Bone marrow (tissue), 2 donors: ENCODE data around the gene P2RX7.

Experiments used
- DNase-seq, 2 donors: peaks; one replicate each; lab custom pipeline; 2025; lab: John Stamatoyannopoulos, UW

P2RX7 gene

DNA sequence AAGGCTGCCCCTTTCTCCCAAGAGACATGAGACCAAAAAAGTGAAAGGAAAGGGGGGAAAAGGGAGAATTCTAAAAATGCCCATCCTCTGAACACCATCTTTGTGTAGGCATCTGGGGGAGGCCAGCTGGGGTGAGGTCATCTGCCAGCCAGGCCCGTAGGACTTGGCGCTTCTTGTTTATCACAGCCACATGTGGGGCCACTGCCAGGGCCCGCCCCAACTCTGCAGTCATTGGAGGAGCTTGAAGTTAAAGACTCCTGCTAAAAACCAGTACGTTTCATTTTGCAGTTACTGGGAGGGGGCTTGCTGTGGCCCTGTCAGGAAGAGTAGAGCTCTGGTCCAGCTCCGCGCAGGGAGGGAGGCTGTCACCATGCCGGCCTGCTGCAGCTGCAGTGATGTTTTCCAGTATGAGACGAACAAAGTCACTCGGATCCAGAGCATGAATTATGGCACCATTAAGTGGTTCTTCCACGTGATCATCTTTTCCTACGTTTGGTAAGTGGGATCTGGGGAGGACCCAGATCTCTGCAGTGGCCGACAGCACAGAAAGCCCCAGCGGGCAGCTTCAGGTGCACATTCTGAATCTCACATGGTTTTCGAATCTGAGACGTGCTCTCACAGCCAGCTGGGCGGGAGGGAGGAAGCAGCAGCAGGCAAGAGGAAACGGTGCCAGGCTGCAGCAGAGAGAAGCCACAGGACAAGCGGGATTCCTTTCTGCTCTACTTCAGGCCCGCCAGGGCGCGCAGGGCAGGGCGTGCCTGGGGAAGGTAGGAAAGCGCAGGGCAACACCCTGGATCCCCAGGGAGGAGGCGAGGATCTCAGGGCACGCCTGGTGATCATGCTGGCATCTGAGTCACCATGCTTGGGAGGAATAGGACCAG is at the start of gene P2RX7:
Gene P2RX7 (plus strand): TSS at position 276 of the 881 bp plus-strand sequence. CDS start 95 bp downstream, at position 371.
- DNase-seq: peak; percentile 43 to 69

GRCh38 chr12:121084229-121084628 is 48.4 kb upstream of the P2RX7 start:
- DNase-seq: no peak

DNA sequence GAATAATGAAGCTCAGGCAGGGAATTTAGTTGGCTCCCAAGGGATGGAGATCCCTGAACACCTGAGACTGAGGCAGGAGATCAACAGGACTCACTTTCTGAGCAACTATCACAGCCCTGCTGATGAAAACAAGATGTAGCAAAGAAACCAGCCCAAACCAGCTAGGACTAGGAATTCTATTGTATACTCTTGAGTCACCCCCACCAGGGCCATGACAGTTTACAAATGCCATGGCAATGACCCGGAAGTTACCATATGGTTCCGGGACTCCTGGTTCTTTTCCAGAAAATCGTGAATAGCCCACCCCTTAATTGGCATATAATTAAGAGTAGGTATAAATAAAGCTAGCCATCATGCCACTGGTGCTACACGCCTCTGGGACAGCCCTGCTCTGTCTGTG is 47.6 kb upstream of the P2RX7 start:
- DNase-seq: no peak

DNA sequence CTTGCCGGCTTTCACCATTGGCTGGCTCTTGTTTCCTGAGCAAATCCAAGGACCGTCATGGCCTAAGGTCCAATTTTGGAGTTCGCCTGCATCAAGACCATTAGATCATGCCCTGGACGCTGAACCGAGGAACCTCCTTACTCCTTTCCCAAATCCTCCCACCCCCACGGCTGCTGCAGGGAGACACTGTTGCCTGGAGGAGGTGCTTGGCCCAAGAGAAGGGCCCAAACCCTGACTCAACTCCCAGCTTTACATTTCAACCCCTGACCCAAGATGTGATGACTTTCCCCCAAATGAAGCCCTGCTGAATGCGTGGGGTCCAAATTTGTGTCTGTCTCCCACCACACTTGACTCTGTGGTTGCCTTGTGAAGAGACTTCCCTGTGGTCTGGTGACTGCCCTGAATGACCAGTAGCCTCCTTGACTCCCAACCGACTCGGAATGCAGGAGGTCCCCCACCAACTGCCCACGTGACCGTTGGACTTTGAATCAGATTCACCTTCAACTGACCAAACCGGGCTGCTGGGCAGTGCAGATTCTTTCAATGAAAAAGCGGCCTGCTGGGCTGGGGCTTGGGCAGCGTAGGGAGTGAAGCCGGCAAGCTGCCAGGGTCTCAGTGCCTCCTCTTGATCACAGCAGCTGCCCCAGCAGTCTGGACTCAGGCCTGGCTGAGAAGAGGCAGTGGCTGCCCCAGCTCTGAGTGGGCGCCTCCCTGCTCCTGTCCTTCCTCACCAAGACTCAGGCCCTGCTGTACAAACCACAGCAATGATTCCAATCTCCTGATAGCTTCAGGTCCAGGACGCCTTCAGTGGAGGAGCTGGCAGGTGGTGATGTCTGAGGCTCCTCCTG is 46.9 kb upstream of the P2RX7 start:
- DNase-seq: no peak

DNA sequence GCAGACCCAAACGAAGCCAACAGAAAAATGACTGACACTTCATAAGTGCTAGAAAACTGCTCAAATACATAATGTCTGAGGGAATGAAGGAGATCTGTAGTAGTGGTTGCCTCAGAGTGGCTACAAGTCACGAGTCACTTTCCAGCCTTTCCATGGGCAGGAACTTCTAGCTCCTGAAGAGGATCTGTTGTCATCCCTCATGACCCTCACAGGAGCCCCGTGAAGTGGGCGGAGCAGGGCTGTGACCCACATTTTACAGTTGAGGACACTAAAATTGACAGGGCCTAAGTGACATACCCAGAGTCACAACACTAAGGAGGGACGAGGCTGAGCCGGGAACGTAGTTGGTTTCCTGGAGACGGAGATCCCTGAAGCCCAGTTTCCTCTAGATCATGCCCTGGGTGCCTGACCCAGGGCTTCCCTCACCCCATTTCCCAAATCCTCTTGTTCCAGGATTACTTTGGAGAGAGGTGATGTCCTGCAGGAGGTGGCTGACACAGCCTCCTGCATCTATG is 45.8 kb upstream of the P2RX7 start:
- no peak for DNase-seq

DNA sequence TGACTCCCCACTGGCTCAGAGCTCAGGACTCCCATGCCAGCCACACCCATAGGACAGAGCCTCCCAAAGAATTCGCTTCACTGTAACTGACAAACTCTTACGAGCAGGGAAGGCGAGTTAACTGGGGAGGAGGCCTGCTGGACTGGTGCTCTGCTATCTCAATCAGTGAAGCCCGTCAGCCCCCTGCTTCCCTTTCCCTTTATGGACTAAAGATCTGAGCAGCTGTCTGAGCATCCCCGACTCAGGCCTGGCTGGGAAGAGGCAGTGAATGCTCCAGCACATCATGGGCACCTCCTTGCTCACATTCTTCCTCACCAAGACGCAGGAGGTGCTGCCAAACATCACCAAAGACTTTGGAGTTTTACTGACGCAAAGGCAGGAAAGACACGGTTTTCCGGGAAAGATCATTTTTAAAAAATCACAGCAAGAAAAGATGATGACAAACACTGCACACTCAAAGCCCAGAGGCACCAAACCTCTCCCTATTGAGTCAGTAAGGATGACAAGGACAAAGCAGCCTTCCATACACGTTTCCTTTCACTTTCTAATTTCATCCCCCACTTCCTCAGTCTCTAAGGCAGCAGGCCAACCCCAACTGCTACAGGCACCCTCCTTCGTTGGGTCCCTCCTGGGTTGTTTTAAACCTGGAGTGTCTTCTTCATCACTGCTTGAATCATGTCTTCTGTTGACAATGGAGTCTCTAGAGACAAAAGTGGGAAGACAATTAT is 45.0 kb upstream of the P2RX7 start:
- DNase-seq: peak in 1 of 2 donors; percentile 63

DNA sequence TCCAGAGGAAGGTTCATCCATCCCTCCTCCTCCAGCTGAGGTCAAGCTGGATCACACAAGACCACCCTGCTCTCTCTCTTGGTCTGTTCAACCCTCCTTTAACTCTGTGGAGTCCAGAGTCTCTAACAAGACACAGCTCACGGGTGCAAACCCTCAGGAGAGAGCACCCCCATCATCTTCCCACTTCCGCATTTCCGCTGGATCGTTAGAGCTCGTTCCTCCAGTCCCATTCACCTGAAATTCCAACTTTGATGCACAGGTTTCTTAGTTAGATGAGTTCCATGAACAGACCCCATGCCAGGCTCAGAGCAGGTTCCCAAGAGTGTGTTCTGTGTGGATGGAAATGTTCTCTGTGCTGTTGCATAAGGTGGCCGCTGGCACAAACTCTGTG is 44.5 kb upstream of the P2RX7 start:
- no peak for DNase-seq

DNA sequence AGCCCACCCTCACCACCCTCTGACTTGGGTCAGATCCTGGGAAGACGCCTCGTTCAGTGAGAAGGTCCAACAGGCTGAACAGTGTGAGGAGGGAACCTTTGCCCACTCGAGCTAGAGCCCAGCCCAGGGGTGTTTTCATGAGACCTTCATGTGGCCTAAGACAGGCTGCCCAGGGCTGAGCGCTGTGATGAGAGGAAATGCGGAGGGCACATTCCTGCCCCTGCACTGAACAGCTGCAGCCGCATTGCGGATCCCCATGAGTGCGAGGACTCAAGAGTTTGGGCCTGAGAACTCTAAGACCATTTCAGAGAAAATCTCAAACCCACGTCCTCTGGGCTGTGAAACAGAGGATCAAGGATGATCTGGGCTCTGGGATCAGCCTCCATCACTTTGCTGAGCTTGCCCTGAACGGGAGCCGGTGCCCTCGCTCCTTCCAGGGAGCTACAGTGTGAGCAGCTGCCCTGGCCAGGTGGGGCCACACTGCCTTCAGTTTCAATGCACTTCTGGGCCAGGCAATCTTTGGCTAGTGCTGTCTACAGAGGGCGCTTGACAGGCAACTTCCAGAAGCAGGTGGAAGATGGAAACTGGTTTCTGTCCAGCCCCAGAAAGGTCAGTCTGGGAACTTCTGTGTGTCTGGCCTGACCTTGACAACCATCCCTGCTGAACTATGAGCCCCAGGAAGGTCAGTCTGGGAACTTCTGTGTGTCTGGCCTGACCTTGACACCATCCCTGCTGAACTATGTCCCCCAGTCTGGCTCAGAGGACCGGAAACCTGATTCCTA is 43.5 kb upstream of the P2RX7 start:
- DNase-seq: no peak

DNA sequence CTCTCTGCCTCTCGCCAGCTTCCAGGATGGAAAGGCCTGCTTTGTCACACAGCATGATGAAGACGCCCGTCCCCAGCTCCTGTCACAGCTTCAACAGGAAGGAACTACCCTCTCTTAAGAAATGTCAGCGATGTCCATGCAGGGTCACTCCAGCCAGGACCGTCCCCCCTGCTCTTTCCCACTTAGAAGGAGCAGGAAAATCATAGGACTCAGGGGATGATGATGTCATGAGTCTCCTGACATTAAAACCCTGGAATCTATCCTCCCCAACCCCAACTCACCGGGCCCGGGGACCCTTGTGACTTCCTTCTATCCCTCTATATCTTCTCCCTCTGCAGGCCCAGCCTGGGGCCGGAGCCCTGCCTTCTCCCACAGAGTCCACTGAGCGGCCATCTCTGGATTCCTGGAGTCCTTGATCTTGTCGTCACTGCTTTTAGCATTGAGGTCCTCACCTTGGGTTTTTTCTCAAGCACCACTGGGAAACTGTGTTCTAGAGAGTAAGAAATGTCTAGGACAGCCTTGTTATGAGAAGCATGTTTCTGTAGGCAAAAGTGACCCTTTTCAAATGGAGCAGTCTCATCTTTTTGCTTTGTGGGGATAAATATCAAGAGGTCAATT is 42.8 kb upstream of the P2RX7 start:
- DNase-seq: no peak

DNA sequence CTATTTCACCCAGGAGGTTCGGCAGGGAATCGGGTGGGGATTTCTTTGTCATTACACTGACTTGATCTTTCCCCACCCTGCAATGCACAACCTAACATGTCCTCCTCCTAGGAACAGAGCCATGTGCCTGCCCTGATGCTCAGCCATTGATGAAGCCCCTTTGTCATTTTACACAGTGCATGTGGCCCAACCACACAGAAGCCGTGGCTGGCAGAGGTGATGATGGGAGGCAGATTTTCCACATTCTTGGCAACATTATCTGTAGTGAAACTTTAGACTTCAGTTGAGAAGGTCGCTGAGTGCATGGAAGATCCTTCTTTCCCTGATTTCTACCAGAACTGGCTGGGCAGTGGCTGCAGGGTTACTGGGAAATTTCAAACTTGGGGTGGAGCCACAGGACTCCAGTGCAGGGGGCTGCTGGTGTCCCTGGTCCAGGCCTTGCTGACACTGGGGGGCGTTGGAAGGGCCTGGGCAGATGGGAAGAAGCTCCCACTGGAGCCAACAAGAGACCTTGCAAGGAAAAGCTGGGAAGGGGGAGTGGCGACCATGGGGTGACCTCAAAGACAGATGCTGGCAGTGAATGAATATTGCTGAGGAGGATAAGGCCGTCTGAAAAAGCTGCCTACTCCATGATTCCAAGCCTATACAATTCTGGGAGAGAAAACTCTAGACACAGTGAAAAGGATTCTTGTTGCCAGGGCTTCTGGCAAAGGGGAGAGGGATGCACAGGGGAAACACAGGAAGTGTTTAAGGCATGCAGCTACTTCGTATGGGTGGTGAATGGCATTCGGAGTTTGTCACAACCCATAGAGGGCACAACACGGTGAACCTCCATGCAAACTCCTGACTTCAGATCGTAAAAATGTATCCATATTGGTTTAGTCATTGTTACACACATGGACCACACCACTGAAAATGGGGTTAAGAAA is 41.8 kb upstream of the P2RX7 start:
- no peak for DNase-seq

DNA sequence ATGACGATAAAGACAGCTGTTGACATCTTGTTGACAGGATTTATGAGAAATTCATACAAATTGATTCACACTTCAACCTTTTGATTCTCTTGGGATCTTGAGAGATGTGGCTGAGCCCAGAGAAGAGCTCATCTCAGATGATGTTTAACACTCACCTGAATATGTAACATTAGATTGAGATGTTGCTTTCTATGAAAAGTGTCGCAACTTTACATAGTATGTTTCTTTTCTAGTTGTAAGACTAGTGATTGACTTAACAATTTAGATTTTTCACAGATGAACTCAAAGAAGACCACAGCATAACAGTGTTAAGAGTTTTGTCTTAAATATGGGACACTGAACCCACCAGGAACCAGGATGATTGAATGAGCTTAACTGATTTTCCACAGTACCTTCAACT is 40.6 kb upstream of the P2RX7 start:
- DNase-seq: no peak

- DNase-seq: no peak
Measured at GRCh38 chr12:121093487-121093891, 39.2 kb upstream of the P2RX7 start.

DNA sequence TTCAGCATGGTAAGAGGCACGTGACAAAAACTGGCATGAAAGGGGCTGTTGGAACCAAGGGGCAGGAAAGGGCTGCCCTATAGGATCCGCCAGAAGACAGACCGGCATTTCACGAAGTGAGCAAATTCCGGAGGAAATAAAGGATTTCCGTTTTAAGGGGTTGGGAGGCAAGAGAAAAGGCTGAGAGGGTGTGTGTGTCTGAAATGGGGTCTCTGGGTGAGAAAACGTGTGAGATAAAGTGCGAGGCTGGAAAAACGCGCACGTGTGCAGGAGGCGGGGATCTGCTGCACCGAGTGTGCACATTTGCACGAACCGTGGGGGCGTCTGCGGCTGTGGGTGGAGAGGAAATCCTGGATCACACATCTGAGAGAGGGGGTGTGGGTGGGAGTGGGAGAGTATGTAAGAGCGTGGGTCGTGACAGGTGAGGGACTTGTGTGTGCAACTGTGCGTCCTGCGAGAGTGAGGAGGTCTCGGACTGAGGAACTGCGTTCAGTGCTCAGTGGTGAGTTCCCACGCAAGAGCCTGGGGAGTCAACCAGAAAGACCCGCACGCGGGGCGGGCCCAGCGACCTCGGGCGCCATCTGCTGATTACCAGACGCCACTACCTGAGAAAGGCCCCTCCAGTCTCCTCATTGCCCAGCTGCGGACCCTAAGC is 37.0 kb upstream of the P2RX7 start:
- peak; percentile 54 to 74 for DNase-seq

DNA sequence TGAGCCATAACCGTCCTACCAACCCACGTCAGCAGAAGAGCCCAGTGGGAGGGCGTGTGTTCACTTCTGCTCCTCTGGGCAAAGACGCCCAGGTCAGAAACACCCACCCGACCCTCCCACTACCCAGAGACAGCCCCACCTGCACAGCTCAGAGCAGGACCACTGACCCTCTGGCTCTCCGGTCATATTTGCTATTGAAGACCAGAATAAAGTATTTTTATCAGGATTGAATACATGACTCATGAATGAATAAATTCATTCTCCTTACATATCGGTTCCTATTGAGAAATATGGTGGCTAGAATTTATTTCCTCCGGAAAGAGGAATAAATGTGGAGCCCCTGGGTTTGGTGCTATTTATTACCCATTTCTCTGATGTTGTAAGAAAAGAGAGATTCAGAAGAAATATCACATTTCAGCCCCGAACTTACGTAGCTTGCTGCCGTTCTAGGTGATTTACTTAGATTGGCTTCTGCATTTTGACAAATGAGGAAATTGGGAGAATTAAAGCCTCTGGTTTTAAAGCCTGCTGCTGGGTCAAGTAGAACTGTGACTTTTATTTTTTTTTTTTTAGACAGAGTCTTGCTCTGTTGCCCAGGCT is 36.4 kb upstream of the P2RX7 start:
- DNase-seq: no peak

DNA sequence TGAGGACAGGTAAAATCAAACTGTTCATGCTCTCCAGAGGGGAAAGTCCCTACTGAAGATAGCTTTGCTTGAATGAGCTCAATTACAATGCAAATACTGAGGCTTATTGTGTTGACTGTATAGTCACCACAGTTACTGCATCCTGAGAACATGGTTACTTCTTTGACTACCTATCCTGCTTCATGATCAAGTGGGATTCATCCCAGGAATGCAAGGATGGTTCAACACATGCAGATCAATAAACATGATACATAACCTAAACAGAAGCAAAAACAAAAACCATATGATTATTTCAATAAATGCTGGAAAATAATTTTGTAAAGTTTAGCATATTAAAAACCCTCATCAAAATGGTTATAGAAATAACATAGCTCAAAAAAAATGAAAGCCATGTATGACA is 32.9 kb upstream of the P2RX7 start:
- no peak for DNase-seq

DNA sequence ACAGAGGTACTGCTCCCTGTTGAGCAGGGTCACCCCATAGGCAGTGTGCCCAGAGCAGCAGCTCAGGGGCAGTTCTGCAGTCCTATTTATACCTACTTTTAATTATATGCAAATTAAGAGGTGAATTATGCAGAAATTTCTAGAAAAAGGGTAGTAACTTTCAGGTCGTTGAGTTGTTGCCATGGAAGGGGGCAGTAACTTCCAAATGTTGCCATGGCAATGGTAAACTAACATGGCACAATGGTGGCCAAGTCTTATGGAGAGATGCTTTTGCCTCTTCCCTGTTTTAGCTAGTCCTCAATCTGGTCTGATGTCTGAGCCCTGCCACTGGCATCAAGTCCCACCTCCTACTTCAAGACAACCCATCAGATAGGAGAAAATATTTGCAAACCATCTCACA is 30.4 kb upstream of the P2RX7 start:
- no peak for DNase-seq

DNA sequence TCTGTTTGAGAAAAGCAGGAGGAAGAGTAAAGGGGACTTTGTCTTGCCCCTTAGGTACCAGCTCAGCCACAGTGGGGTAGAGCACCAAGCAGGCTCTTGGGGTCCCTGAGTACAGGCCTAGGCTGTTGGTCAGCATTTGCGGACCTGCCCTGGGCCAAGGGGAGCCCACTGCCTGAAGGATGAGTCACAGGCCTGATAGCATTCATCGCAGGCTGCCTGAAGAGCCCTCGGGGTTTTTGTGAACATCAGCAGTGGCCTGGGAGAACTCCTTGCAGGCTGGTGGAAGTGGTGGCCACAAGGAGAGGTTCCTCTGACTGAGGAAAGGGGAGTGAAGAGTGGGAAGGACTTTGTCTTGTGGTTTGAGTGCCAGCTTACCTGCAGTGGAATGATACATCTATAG is 25.0 kb upstream of the P2RX7 start:
- no peak for DNase-seq

DNA sequence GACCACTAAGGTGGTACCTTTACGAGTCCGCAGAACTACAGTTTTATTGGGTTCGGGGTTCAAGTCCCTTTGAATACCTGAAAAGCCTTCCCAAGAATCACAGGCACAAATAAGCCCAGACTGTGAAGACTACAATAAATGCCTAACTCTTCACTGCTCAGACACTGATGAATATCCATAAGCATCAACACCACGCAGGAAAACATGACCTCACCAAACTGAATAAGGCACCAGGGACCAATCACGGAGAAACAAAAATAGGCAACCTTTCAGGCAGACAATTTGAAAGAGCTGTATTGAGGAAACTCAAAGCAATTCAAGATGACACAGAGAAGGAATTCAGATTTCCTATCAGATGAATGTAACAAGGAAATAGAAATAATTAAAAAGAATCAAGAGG is 24.2 kb upstream of the P2RX7 start:
- DNase-seq: no peak
